ENCODE results near the gene ALOX5AP. TPM values are rescaled to one million over a fixed set of nuclear protein-coding genes. Genes with fewer than 3 reads are reported as not detected.
"Not testable (repeated sequence)": the region's sequence is repeated elsewhere in the genome, so short reads cannot be mapped to it uniquely, and the experiment has no call there.

The ALOX5AP gene
- polyA plus RNA-seq, 1 donor: 5.6 TPM

GRCh38 chr13:30737511-30738337 is 2.4 kb downstream of the ALOX5AP start:
- no peak for DNase-seq

GRCh38 chr13:30738526-30739236 is 3.3 kb downstream of the ALOX5AP start:
- no peak for DNase-seq

GRCh38 chr13:30739237-30739528 is 3.8 kb downstream of the ALOX5AP start:
- no peak for DNase-seq

- DNase-seq: no peak
These were observed 4.7 kb downstream of the ALOX5AP start for GRCh38 chr13:30739761-30740642.

- DNase-seq: no peak
These were observed 7.6 kb downstream of the ALOX5AP start for GRCh38 chr13:30742901-30743300.

- DNase-seq: no peak
These were observed 8.1 kb downstream of the ALOX5AP start for GRCh38 chr13:30743319-30744055.

GRCh38 chr13:30744056-30744680 is 8.8 kb downstream of the ALOX5AP start:
- no peak for DNase-seq

GRCh38 chr13:30744681-30745077 is 9.3 kb downstream of the ALOX5AP start:
- DNase-seq: no peak

GRCh38 chr13:30745906-30746686 is 10.8 kb downstream of the ALOX5AP start:
- no peak for DNase-seq

- no peak for DNase-seq
These were observed 11.4 kb downstream of the ALOX5AP start for GRCh38 chr13:30746791-30747190.

- DNase-seq: not testable (repeated sequence)
These were observed 12.5 kb downstream of the ALOX5AP start for GRCh38 chr13:30747845-30748244.

GRCh38 chr13:30748717-30749116 is 13.4 kb downstream of the ALOX5AP start:
- DNase-seq: no peak

GRCh38 chr13:30750036-30750435 is 14.7 kb downstream of the ALOX5AP start:
- DNase-seq: no peak

GRCh38 chr13:30751183-30751933 is 16.0 kb downstream of the ALOX5AP start:
- DNase-seq: no peak

GRCh38 chr13:30752201-30752797 is 17.0 kb downstream of the ALOX5AP start:
- no peak for DNase-seq

GRCh38 chr13:30753030-30753616 is 17.8 kb downstream of the ALOX5AP start:
- DNase-seq: no peak

GRCh38 chr13:30755678-30756077 is 20.3 kb downstream of the ALOX5AP start:
- no peak for DNase-seq

- no peak for DNase-seq
These were observed 21.8 kb downstream of the ALOX5AP start for GRCh38 chr13:30757026-30757742.

- DNase-seq: no peak
These were observed 24.4 kb downstream of the ALOX5AP start for GRCh38 chr13:30759748-30760147.
